Left hindlimb (tissue), 1 donor: ENCODE data around the gene ELOVL1.
A peak's percentile ranks its signal among the peaks of the same experiment; 100 is the strongest.
"Not testable (repeated sequence)": the region's sequence is repeated elsewhere in the genome, so short reads cannot be mapped to it uniquely, and the experiment has no call there.

Experiments
- DNase-seq: peaks from one replicate; pipeline ENCODE4 v3.0.0-alpha.2; 2018

Gene ELOVL1

DNA sequence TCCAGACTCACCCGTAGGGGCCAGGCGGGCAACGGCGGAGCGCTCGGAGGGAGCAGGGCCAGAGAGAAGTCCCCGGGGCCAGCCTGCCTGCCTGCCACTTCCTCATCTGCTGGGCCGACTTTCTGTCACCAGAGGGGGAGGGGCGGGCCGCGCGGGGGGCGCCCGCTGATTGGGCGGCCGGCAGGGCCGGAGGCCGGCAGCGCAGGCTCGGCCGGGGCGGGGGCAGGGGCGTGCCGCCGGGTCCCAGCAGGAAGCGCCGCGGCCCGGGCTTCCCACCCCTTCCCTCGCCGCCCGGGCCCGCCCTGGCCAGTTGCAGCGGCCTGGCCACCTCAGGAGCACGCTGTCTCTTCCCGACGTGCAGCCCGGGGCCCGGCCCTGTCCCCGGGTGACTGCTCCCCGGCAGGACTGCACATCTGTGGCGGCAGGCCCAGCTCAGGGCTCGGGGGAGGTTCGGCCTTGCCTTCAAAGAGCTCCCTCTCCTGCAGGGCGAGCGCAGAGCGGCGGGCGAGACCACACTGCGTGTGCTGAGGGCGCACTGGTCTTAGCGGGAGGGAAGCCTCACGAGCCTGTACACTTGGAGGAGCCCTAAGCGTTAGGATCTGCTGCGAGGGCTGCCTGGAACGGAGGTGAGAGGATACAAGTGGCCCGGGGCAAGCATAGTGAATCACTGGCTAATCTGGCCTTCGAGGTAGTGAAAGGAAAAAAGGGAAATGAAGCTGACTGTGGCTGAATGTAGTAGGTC is at the start of gene ELOVL1:
Gene ELOVL1, minus strand, starts transcription at position 108 of the 742 bp plus-strand sequence. CDS start 2,402 bp downstream, outside the sequence.
- DNase-seq: peak; percentile 93

DNA sequence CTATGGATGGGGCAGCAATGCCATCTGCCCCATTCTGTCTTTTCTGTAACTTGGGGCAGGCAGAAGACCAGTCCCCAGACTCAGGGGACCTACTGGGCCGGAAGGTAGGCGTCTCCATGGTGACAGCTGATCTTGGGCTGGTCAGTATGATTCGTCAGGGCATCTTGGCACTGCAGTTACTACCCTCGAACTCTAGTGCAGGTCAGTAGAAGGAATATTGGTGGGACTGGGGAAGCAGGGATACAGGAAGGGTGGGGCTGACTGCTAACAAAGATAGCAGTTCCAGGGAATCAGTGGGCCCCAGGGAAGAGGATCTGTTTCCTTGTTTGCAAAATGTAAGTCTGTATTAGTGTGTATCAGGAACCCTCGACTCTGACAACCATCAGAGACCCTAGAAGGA is 48.1 kb upstream of the ELOVL1 start:
- DNase-seq: no peak

DNA sequence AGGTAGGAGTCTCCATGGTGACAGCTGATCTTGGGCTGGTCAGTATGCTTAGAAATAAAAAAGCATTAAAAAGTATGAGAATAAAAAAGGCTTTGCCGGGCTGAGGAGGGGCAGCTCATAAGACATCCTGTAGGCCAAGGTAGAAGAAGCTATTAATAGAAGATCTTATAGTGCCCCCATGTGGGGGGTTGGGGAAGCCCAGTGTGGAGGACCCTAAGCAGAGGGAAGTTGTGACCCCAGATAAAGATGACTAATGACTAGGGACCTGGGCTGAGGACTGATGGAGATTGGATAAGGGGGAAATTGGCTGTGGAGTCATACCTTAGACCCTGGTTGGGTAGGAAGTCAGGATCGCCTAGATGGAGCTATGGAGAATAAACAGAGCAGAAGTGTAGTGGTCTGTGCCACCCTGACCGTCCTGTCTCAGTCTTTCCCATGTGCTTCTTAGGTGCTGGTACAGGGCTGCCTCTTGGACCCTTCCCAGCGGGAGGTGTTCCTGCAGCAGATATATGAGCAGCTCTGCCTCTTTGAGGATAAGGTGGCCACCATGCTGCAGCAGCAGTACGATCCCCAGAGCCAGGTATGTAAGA is 46.9 kb upstream of the ELOVL1 start:
- no peak for DNase-seq

DNA sequence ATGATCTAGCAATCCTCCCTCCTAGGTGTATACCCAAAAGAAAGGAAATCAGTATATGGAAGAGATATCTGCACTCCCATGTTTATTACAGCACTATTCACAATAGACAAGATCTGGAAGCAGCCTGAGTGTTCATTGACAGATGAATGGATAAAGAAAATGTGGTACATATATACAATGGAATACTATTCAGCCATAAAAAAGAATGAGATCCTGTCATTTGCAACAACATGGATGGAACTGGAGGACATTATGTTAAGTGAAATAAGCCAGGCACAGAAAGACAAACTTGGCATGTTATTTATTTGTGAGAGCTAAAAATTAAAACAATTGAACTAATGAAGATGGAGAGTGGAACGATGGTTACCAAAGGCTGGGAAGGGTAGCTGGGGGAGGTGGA is 45.6 kb upstream of the ELOVL1 start:
- DNase-seq: not testable (repeated sequence)

DNA sequence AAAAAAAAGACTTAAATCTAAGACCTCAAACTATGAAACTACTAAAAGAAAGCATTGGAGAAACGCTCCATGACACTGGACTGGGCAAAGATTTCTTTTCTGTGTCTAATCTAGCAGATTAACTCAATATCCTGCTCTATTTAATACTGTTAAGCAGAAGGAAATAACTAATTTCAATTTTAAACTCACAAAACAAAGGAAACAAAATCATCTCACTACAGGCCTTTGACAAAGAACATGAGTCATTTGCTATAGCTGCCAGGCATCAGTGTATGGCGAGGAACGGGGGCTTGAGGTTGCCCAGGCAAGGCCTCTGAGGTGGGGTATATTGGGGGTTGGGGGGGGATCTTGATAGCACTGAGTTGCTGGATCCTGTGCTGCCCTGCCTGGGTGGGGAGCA is 42.8 kb upstream of the ELOVL1 start:
- no peak for DNase-seq

DNA sequence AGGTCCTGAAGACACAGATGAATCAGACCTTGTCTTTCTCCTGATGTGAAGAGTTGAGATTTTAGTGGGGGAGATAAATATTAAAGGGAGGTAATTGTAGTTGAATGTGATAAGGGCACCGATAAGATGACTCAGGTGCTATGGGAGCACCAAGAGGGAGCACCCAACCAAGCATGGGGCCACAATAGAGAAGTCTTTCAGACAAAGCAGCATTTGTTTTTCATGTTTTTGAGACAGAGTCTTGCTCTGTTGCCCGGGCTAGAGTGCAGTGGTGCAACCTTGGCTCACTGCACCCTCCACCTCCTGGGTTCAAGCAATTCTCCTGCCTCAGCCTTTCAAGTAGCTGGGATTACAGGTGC is 38.0 kb upstream of the ELOVL1 start:
- DNase-seq: no peak

DNA sequence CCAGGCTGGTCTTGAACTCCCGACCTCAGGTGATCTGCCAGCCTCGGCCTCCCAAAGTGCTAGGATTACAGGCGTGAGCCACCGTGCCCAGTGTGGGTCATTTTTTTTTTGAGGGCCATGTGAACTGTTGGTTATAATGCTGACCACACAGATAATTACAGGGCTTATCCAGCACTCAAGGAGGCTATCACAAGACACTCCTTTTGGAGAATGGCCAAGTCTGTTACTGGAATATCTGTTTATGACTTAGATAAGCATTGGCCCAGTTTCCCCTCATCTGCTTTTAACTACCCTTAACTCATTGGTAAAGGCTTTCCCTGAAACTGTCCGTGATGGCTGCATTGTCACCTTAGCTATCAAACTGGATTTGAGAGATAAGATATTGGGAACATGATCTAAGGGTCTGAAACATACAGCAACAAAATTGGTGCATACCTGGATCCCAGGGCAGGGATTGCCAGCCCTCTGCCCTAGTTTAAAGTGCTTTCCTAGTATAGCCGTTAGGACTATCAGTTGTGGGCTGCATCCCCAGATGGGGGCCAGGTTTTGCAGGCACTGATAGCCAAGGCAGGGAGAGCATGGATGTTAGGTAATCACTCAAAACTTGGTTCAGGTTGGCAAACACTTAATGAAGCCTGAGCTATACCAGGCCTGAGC is 37.5 kb upstream of the ELOVL1 start:
- DNase-seq: no peak

DNA sequence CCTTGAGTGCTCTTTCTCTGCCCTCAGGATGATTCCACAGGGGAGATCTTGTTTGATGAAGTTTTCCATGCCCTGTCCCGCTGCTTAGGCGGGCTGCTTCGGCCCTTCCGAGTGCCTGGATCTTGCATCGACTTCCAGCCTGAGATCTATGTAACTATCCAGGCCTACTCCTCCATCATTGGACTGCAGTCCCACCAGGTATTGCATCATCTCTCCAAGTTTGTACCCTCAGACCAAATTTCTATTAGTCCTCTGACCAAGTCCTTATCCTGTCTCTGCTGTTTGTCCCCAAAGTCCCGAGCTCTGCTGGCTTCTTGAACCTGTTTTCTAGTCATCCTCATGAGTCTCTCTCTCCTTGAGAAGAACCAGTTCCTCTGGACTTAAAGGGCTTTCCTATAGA is 36.5 kb upstream of the ELOVL1 start:
- DNase-seq: no peak

DNA sequence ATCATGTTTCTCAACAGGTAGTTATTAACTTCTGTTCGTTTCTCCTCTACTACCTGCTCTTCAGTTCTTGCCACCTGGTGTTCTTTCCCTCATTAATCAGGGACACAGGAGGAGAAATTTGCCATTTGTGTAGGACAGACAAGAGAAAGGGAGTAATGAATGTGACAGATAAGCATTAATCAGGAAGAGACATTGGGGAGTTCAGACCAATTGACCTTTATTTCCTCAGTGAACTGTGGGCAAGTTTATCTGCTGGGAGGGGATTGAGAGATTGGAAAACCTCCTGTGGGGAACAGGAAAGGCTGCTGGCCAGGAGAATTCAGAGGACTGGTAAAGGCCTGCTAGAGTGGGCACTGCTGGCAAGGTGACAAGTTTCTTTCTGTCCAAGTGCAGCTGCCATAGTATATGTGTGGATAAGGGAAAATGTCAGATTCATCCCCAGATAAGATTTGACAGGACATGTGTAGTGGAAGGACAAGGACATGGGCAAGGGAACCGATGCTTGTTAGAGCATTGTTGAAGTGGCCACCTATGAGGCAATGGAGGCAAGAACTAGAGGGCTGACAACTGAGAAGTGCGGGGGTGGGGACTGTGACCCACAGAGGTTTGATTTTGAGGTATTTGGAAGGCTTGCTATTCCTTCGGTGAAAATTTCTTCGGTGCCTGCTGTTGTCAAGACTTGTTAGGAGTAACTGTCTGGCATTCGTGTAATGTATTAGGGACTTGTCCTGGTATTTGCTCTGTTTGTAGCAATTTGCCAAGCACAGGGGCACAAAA is 34.5 kb upstream of the ELOVL1 start:
- no peak for DNase-seq

DNA sequence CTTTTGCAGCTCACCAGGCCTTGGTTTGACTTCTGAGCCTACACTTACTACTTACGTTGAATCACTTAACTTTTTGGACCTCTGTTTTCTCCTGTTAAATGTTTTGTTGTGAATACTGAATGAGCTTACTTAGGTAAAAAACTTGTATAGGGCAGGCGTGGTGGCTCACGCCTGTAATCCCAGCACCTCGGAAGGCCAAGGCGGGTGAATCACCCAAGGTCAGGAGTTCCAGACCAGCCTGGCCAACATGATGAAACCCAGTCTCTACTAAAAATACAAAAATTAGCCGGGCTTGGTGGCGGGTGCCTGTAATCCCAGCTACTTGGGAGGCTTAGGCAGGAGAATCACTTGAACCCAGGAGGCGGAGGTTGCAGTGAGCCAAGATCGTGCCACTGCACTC is 32.6 kb upstream of the ELOVL1 start:
- DNase-seq: not testable (repeated sequence)

DNA sequence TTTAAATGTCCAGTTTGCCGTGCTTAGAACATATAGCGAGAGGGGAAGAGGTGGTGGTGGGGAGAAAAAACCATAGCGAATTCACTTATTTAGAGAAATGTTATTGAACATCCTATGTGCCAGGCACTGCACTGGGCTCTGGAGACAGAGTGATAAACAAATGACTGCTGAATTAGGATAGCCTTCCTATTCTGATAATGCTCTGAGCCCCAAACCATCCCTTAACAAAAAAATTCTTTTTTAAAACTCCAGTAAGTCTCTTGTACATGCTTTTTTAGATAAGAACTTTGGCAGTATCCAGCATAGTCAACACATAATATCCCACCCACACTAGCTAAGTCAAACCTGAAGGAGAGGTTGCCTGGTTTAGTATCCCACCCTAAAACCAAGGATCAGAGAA is 30.4 kb upstream of the ELOVL1 start:
- no peak for DNase-seq

DNA sequence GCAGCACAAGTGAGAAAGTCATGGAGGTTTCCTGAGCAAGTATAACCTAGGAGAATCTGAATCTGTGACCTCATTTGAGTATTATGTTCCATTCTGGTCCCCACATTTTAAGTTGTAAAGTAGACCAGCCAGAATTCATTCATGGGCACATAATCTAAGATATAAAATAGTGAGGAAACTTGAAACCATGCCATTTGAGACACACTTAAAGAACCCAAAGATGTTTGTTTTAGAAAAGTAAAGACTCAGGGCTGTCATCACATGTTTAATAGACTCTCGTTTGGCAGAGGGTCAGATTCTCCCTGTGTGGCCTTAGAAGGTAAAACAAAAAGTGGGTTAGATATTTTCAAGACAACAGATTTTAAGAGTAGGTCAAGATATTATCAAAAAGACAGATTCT is 28.2 kb upstream of the ELOVL1 start:
- no peak for DNase-seq

DNA sequence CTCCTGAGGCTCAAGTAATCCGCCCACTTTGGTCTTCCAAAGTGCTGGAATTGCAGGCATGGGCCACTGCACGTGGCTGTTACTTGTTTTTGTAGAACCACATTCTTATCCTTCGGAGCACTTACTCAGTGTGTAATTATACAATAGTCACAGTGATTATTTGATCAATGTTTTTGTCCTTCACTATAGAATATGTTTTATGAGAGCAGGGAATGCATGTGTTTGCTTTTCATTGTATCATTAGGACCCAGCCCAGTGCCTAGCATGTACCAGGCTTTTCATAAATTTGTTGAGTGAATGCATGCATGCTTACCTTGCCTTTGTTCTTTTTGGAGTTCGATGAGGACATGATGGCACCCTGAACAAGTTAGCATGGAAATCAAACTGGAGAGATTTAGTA is 27.7 kb upstream of the ELOVL1 start:
- no peak for DNase-seq

DNA sequence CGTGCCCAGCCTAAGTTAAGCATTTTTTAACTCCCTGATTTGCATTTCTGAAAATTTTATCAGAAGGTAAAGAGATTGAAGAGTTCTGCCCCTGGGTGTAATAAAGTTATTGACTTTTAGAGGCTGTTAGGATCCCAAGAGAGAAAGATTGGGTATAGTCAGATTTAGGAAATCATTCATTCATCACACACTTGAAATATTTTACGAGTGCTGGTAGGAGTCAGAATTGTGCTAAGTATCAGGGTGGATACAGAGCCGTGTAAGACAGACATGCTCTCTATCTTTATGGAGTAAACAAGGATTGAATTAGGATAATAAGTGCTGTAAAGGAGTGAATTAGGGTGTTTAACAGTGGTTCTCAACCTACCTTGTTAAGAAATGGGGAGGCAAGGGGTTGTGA is 24.9 kb upstream of the ELOVL1 start:
- DNase-seq: no peak

DNA sequence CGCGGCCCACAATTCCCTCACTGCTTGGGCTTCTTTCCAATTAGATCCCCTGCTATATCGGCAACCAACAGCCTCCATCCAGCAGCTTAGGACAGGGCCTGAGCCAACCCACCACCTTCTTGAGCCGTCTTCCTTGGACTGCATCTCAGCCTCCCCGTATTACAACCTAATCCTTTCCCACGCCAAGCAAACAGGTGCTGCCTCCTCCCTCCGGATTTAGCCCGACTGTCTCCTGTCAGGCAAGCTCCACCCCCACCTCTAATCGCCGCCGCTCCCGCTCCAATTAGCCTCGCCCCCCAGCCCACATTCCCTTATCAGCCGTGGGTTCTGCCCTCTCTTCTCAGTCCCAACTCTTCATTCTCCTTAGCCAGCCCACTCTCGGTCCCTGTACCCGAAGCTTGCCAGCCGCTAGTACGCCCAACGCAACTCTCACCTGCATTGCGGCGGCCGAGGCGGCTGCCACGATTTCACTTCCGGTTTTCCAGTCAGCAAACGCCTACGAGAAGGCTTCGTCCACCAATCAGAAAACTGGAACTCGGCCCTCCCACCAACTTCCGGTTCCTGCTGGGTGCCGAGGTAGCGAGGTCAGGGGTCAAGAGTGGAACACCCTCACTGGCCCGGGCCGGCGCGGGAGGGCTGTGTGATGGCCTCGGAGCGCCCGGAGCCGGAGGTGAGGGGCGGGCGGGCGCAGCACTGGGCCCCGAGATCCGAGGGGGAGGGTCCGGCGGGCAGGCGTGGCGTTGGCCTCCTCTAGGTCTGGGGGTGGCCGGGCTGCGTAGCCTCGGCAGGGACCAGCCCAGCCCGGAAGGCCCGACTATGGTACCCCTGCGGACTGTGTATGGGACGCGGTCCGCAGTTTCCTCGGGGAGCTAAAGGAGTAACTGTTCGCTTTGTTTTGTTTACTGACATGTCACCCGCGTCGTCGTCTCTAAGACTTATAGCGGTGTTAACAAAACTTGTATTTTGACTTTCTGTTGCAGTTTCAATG is 21.8 kb upstream of the ELOVL1 start, which contains the start of the genes MED8 and SZT2:
Gene MED8, minus strand, starts transcription at position 475 of the 988 bp plus-strand sequence. Its CDS starts 36 bp downstream, at position 439.
Gene SZT2, plus strand, starts transcription at position 574 of the 988 bp plus-strand sequence. Its CDS starts 70 bp downstream, at position 644.
- DNase-seq: peak; percentile 96

DNA sequence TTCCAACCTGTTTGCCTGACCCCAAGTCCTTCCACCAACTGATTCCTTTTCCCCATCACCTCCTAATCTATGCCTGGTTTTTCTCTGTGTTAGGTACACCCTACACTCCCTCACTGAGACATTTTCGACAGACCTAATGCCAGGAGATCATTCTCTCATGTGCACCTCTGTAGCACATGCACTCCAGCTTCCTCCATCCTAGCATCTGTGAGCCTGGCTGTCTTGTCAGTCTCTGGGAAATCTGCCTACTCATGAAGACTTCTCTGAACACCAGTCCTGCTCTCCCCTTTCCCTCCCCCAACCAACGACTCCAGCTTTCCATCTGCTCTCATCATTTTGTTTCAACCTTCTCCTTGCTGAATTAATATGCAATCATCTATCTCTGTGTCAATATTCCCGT is 20.8 kb upstream of the ELOVL1 start:
- no peak for DNase-seq

DNA sequence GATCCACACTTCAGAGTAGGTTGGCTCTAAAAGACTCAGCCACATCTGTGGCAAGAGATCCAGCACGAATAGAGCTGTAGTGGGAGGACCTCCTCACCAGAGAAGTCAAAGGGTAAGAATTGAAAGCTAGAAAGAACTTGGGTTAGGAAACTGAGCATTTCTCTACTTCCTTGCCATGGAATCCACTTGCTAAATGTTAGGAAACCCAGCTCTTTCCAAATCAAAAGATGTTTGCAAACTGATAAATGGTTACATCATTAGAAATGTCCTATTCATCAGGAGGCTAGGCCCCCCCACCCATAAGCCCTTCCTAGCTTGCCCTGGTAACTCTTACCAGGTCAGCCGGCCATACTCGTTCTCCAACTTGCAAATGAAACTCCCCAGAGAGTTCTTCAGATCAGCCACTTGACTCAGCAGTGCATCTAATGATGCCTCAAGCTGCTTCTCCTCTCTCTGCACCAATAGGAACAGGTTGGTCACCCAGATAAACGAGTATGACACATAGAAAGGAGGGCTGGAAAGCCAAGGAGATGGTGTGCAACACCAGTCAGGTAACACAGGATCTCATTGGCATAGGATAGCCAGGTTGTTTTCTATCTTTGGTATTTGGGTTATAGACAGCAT is 20.3 kb upstream of the ELOVL1 start:
- DNase-seq: no peak

DNA sequence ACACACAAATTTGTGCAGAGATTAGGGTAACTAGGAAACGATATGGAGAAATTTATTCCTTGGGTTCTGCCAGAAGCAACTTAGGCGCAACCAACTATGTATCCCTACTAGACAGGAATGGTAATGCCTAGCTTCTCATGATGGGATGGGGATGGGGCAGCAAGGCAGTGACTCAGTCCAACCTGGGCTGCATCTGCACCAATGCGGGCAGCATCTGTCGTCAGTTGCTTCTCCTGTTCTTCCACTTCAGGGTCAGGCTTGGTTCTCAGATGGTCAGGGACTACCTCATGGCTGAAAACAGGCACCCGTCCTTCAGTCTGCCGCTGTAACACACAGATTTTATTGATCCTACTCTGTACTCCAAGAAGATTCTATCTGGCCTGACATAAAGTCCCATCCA is 18.9 kb upstream of the ELOVL1 start:
- no peak for DNase-seq

DNA sequence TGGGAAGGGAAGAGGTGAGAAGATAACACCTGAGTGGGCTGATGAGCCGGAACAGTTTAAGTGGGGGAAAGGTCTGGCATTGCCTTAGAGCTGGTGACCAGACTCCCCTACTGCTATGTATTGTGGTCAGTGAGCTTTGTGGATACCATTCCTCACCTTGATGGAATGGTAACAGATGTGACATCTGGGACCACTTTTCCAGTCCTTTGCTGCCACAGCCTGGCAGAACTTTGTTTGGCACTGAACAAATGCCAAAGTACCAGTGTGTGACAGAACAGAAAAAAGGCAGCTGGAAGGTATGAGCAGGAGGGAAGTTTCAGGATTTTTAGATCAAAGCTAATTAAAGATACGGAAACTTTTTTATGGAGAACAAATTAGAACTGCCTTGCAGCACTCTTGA is 15.6 kb upstream of the ELOVL1 start:
- no peak for DNase-seq

DNA sequence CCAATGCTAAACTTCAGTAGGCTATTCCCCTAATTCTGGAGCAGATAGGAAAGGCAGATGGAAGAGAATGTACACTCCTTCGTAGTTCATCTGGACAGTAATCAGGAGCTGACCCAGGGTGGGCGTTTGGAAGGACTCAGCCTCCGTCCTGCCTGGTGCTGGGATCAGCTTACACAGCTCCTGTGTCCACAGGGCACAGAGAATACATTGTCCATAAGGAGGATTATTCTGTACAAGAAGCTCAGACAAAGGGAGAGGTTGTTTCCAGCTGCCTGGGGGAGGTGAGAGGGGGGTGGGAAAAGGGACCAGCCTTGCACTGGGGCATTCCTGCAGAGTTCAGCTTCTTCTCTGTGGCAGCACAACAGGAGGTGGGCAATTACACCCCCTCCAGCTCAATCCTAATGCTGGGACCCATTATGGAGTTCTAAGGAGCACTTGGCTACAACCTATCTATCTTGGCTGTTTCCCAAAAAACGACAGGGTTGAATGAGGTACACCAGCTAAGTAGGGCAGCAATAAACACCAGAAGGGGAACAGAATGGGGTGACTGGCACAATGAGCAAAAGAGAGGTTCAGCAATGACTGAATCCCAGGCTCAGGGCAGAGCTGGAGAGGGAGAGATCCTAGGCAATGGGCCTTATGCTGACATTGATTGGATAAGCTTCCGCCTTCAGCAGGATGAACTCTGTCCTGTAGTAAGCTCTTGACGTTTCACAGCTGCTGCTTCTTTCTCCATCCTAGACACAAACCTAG is 14.4 kb upstream of the ELOVL1 start:
- DNase-seq: no peak

DNA sequence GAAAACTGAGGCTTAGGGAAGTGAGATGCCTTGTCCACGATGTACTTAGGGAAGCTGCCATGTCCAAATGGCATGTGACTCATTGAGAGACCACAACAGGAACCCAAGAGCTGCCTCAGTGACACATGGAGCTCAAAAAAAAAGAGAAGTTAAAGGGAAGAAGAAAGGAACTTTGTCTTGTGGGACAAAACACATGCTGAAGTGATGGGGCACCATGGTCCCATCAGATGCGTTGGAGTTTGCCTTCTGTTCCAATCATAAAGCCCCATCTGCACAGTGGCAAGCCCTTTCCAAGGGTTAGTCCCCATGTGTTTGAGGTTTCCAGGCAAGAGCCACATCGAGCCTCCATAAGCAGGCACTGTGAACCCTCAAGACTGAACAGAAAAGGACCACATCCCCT is 13.8 kb upstream of the ELOVL1 start:
- no peak for DNase-seq
